ENCODE data around the gene SUGCT. TPM values are rescaled to one million over a fixed set of nuclear protein-coding genes. Genes with fewer than 3 reads are reported as not detected.

SUGCT gene
- polyA plus RNA-seq, 1 of the 3 experiments (the other 2 are of a cell fraction), result 53.7 TPM

DNA sequence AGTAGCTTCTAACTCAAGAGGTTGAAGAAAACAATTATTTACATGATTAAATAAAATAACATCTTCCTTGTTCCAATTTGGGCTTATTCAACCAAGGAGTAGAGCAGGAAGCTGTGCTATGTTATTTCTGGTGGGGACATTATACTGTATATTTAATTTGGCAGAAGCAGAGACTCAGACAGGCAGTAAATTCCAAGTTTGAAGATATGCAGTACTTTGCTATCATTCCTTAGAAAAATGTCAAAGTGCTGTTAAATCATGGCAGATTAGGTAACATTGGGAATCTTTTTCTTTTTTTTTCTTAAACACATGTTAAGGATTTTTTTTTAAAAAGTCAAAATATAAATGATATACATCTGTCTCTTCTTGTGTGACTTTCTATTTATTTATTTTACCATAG is 190.1 kb downstream of the SUGCT start:
- 0 out of 2 replicates have a peak overlapping the region, but pooled peaks have one; percentile 11 for H3K9ac ChIP-seq
- no peak for DNase-seq
- peaks cover 15% of the 10 kb centered on the region for H3F3A ChIP-seq (replicated peaks; ENCODE audit: insufficient read depth)
- TF ChIP-seq, protein P1, sequence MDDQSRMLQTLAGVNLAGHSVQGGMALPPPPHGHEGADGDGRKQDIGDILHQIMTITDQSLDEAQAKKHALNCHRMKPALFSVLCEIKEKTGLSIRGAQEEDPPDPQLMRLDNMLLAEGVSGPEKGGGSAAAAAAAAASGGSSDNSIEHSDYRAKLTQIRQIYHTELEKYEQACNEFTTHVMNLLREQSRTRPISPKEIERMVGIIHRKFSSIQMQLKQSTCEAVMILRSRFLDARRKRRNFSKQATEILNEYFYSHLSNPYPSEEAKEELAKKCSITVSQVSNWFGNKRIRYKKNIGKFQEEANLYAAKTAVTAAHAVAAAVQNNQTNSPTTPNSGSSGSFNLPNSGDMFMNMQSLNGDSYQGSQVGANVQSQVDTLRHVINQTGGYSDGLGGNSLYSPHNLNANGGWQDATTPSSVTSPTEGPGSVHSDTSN (IDR thresholded peaks at IDR 0.05), result peak; percentile 77
- TF ChIP-seq EP300 (IDR thresholded peaks at IDR 0.05; ENCODE audit: borderline replicate concordance in 1 of 2, low read depth in 1 of 2, low read length in 1 of 2) (peak; percentile 44 to 45; a peak in 2 of 4 replicates), MEF2A (IDR thresholded peaks at IDR 0.05; ENCODE audit: borderline replicate concordance, low read depth) (no peak), EZH2phosphoT487 (IDR thresholded peaks at IDR 0.05; ENCODE audit: borderline replicate concordance, low read depth) (no peak), FOSL2 (IDR thresholded peaks at IDR 0.05; ENCODE audit: borderline replicate concordance, low read depth) (no peak), RXRA (IDR thresholded peaks at IDR 0.05; ENCODE audit: borderline replicate concordance, low read depth) (no peak), MXI1 (IDR thresholded peaks at IDR 0.05; ENCODE audit: low read depth, low read length) (no peak), NFIC (IDR thresholded peaks at IDR 0.05; ENCODE audit: borderline replicate concordance) (peak; percentile 59; the same call in 1 of the 2 replicates), POLR2AphosphoS5 (IDR thresholded peaks at IDR 0.05; ENCODE audit: low read depth, low read length) (0 out of 2 replicates have a peak, but pooled peaks have one; percentile 21), JUND (IDR thresholded peaks at IDR 0.05) (peak; percentile 39), TCF12 (IDR thresholded peaks at IDR 0.05) (peak; percentile 65; the same call in 1 of the 2 replicates)
- no peaks in the 10 kb centered on the region for H3K9me3 ChIP-seq
- H3K4me3 ChIP-seq (ENCODE audit: low read depth in 2 of 2, low read length in 1 of 2), result no peak overlapping the region
- ChIA-PET POLR2A (no interaction called here), CTCF (interaction anchor here (8.6 to 11.4 kb wide), 2 partner anchors 93 to 1380 kb away, joined by 66 to 96 read pairs; partner anchors contain the start of gene INHBA)
- no peaks in the 10 kb centered on the region for H3K9me2 ChIP-seq
- H3K4me1 ChIP-seq (ENCODE audit: control insufficient read depth in 1 of 2, insufficient read depth in 2 of 2, low read depth in 1 of 2, low read length in 1 of 2), result peaks cover 2% of the 10 kb centered on the region in 2 experiments; a peak in 3 of 4 replicates
- no peaks in the 10 kb centered on the region for H3K79me2 ChIP-seq (ENCODE audit: insufficient read depth)
- no peaks in the 10 kb centered on the region for H4K20me1 ChIP-seq (ENCODE audit: insufficient read depth)
- H3K4me2 ChIP-seq, result peak overlapping the region; percentile 42; the same call in 1 of the 2 replicates
- no peaks in the 10 kb centered on the region for H3K27me3 ChIP-seq (ENCODE audit: insufficient read depth)
- no peaks in the 10 kb centered on the region for H3K36me3 ChIP-seq (replicated peaks in 1 of 2; ENCODE audit: control insufficient read depth in 1 of 2, insufficient read depth in 2 of 2, low read length in 1 of 2)
- H2AFZ ChIP-seq (ENCODE audit: low read depth), result no peak overlapping the region
- peak overlapping the region; percentile 64 to 91 for H3K27ac ChIP-seq (ENCODE audit: low read depth in 2 of 2, low read length in 1 of 2)

DNA sequence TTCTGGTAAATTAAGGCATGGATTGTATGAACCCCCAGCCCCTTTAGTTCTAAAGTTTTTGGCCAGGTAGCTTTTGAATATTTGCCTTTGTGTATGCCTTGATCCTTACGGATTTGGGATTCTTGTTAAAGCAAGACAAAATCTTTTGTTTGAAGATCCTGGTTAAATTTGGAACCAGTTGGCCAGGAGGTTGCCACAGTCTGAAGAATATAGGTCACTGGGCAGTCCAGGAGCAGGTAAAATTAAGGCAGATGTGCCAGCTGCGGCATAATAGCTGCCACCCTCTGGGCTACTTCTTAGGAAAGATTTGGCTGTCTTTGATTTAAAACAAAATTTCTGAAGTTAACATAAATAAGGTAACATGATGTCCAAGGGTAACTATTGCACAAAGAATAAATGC is 192.3 kb downstream of the SUGCT start:
- TF ChIP-seq RFX5 (IDR thresholded peaks at IDR 0.05; ENCODE audit: low read length), result no peak
- TF ChIP-seq, protein P2, sequence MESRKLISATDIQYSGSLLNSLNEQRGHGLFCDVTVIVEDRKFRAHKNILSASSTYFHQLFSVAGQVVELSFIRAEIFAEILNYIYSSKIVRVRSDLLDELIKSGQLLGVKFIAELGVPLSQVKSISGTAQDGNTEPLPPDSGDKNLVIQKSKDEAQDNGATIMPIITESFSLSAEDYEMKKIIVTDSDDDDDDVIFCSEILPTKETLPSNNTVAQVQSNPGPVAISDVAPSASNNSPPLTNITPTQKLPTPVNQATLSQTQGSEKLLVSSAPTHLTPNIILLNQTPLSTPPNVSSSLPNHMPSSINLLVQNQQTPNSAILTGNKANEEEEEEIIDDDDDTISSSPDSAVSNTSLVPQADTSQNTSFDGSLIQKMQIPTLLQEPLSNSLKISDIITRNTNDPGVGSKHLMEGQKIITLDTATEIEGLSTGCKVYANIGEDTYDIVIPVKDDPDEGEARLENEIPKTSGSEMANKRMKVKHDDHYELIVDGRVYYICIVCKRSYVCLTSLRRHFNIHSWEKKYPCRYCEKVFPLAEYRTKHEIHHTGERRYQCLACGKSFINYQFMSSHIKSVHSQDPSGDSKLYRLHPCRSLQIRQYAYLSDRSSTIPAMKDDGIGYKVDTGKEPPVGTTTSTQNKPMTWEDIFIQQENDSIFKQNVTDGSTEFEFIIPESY (IDR thresholded peaks at IDR 0.05; ENCODE audit: borderline replicate concordance, low read depth), result no peak
- TF ChIP-seq FOSL2 (IDR thresholded peaks at IDR 0.05; ENCODE audit: borderline replicate concordance, low read depth), result no peak
- TF ChIP-seq, protein P1 (IDR thresholded peaks at IDR 0.05), result no peak
- TF ChIP-seq, protein P3, sequence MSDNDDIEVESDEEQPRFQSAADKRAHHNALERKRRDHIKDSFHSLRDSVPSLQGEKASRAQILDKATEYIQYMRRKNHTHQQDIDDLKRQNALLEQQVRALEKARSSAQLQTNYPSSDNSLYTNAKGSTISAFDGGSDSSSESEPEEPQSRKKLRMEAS (IDR thresholded peaks at IDR 0.05; ENCODE audit: low read depth), result no peak
- TF ChIP-seq RCOR1 (IDR thresholded peaks at IDR 0.05; ENCODE audit: low read length), result no peak
- TF ChIP-seq JUND (IDR thresholded peaks at IDR 0.05), result no peak
- TF ChIP-seq RAD21 (IDR thresholded peaks at IDR 0.05; ENCODE audit: low read length), result no peak
- H3K79me2 ChIP-seq (ENCODE audit: insufficient read depth), result no peaks in the 10 kb centered on the region
- no peak overlapping the region for H3K27ac ChIP-seq (ENCODE audit: low read depth in 2 of 2, low read length in 1 of 2)
- ChIA-PET POLR2A (no interaction called here), CTCF (interaction anchor here (0.9 to 11.4 kb wide), 5 partner anchors 95 to 1405 kb away, joined by 3 to 96 read pairs (median 5); partner anchors contain the start of gene INHBA)
- H2AFZ ChIP-seq (ENCODE audit: low read depth), result no peak overlapping the region
- peaks cover 28% of the 10 kb centered on the region for H3F3A ChIP-seq (replicated peaks; ENCODE audit: insufficient read depth)
- H3K27me3 ChIP-seq (ENCODE audit: insufficient read depth), result no peaks in the 10 kb centered on the region
- 86% methylated on average over 2 of the region's 2 CpGs for WGBS (ENCODE audit: low lambda C conversion rate)
- no peak overlapping the region for H3K4me3 ChIP-seq (ENCODE audit: low read depth in 2 of 2, low read length in 1 of 2)
- H4K20me1 ChIP-seq (ENCODE audit: insufficient read depth), result no peaks in the 10 kb centered on the region
- no peaks in the 10 kb centered on the region for H3K9me2 ChIP-seq
- peaks cover 12 to 16% of the 10 kb centered on the region in 2 experiments; a peak in 3 of 4 replicates for H3K4me1 ChIP-seq (ENCODE audit: control insufficient read depth in 1 of 2, insufficient read depth in 2 of 2, low read depth in 1 of 2, low read length in 1 of 2)
- DNase-seq, result no peak
- H3K36me3 ChIP-seq (replicated peaks in 1 of 2; ENCODE audit: control insufficient read depth in 1 of 2, insufficient read depth in 2 of 2, low read length in 1 of 2), result no peaks in the 10 kb centered on the region
- H3K4me2 ChIP-seq, result no peak overlapping the region
- H3K9me3 ChIP-seq, result no peaks in the 10 kb centered on the region
- no peak overlapping the region for H3K9ac ChIP-seq

All from SK-N-SH (cell line).